GM18858 (cell line): Measurements from ENCODE around the gene SYT17.

Experiments
- ATAC-seq: cut with Tn5 transposase; IDR thresholded peaks from one replicate; pipeline ENCODE4 v1.9.1; 2021; ENCODE audit not compliant: unreplicated experiment

Gene SYT17

DNA sequence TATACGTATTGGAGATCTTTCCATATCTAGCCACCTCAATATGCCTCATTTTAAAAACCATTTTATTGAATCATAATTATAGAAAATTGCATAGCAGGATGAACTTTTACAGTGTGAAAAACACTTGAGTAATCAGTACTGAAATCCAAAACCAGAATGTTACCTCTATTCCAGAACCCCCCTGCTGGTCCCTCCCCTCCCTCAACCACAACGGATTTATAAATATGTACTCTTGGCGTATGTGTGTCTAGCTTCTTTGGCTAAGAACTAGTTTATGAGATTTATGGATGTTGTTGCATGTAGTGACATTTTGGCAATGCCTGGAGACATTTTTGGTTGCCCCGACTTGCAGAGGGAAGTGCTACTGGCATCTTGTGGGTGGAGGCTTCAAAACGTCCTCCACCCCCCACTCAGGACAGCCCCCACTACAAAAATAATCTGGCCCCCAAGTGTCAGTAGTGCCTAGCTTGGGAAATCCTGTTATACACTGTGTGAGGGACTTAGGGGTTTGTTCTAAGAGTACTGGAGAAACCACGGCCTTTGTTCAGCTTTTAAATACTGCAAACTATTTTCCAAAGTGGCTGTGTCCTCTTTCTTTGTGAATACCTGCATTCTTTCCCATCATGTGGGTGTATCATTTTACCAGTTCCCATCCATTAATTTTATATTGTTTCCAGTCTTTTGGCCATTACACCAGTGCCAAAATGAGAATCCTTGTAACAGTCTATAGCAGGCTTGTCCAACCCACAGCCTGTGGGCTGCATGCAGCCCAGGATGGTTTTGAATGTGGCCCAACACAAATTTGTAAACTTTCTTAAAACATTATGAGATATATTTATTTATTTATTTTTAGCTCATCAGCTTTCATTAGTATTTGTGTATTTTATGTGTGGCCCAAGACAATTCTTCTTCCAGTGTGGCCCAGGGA lies 30.6 kb upstream of the SYT17 start:
- ATAC-seq, result no peak

DNA sequence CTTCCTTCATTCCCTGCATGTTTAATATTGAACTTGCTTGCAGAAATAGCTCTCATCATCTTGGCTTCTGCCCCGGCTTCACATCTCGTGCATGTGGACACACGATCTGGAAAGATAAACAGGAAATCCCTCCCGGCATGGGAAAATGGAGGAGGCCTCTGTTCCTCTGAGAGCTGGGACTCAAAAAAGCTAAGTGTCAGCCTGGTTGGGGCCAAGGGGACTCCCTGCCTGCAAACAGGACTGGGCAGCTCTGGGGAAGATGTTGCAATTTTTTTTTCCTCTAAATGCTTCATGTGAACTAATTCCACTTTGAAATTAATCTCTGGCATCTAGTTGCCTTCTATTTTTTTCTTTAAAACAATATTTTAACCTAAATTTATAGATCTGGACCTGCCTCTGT lies 29.4 kb upstream of the SYT17 start:
- ATAC-seq, result no peak

DNA sequence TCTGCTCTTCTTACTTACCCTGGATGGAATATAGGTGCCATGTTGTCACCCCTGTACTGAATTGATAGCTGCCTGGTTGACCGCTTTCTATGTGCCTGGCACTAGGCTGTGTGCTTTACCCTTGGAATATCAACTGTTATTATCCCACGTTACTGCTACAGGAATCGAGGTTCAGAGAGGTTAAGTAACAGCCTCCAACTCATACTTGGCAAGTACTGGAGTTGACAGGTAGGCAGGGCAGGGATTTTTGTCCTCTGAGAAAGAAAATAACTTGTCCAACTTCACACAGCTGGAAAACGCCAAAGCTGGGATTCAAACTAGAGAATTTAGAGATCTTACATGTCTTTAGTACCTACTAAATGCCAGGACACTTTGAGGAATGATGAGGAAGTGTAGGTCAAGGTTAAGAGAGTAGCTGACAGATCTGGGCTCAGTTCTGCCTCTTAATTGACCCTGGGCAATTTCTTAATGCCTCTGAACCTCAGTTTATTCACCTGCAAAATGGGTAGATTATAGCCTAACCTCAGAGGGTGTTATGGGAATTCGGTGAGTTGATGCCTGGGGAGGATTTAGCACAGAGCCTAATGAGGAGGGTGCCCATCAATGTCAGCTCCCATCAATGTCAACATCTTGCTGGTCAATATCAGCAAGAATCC lies 28.5 kb upstream of the SYT17 start:
- no peak for ATAC-seq

DNA sequence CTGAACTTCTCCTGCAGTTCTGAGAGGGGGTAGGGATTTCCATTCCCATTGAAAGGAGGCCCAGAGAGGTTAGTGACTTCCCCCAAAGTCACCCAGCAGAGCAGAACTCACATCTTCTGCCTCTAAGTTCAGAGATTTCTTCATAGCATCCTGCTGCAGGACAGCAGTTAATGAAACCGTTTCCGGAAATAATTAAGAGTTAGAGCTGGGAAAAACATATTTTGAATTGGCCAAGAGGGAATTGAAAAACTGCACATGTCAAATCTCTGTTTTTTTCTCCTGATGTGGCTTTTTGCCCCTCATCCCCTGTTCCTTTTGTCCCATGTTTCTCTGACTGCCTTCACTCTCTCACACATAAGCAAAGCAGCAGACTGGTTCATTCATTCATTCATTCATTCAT lies 27.6 kb upstream of the SYT17 start:
- no peak for ATAC-seq

DNA sequence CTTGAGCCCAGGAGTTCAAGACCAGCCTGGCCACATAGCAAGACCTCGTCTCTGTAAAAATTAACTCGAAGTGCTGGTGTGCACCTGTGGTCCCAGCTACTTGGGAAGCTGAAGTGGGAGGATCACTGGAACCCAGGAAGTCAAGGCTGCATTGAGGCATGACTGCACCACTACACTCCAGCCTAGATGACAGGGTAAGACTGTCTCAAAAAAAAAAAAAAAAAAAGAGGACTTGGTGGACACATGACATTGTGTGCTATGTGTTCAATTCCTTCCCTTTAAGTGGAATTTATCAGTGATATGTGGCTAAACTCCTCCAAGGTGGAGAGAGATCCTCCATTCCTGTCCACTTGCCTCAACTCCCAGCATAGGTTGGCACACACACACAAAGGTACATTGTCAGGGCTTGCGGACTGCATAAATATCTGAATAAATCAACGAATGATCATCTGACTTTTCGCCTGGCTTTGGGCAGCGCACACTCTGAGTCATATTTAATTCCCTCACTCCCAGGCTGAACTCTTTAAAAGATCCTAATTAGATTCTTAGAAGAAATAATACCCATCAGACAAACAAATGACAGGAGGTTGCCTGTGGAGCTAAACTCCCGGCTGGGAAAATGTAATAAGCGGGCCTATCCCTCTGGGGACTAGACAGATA lies 25.0 kb upstream of the SYT17 start:
- ATAC-seq, result no peak

DNA sequence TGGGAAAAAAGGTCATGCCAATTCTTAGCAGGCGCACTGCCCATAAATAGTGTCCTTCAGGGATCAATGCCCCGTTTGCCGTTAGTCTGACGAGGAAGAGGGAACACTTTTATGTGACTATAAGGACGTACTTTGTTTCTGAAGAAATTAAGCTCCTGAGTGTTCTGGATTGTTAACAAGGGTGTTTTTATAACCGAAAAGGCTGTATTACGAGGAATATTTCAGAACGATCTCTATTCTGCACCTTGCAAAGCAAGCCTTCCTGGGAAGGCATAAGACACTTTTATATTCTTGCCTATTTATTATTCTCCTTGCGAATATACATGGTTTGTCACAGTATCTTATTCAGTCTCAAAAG lies 24.5 kb upstream of the SYT17 start:
- ATAC-seq, result no peak

DNA sequence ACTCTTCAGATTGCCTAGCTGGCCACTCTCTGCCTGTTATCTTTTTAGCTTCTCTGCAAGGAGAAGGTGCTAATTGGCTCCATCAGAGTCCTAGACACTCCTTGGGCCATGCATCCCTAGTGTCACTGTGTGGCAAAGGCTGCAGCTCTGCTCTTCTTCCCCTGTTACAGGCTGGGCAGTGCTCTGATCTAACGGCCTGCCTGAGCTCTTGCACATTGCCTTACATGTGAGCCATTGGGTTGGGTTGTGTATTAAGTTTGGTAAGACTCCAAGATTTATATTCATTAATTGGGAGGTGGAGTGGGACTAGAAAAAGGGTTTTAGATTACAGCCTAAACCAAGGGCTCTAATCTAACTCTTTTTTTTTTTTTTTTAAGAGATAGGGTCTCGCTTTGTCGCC lies 23.0 kb upstream of the SYT17 start:
- ATAC-seq, result no peak

DNA sequence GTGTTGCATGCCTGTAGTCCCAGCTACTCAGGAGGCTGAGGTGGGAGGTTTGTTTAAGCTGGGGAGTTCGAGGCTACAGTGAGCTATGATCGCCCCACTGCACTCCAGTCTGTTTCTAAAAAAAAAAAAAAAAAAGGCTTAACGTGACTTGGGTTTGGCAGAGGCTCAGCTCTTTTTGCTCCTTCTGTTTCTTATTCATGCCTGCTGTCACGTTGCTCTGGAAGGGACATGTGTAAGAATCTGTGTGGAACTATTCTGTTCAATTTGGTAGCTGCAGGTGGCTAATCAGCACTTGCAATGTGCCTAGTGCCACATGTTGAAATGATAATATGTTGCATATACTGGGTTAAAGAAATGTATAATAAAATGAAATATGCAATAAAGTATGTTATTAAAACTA lies 20.9 kb upstream of the SYT17 start:
- no peak for ATAC-seq

DNA sequence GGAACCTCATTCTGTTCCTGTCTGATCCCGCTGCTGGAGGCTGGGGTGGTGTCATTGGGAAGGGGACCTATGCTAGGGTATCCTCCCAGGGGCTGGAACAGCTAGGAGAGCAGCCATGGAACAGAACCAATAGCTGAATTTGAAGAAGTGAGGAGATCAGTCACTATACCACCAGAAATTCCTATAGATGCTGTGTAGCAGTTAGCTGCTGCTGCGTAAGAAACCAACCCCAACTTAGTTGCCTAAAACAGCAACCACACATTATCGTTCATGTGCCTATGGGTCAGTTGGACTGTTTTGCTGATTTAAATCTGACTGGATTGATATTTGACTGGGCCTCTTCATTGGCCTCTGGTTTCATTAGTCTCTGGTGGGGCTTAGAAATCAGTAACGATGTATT lies 20.4 kb upstream of the SYT17 start:
- no peak for ATAC-seq

DNA sequence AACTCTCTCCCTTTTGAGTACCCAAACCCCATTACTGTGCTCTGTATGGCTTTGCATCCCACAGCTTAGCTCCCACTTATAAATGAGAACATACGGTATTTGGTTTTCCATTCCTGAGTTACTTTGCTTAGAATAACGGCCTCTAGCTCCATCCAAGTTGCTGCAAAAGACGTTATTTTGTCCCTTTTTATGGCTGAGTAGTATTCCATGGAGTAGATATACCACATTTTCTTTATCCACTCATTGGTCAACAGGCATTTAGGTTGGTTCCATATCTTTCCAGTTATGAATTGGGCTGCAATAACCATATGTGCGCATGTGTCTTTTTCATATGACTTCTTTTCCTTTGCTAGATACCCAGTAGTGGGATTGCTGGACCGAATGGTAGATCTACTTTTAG lies 19.9 kb upstream of the SYT17 start:
- no peak for ATAC-seq

DNA sequence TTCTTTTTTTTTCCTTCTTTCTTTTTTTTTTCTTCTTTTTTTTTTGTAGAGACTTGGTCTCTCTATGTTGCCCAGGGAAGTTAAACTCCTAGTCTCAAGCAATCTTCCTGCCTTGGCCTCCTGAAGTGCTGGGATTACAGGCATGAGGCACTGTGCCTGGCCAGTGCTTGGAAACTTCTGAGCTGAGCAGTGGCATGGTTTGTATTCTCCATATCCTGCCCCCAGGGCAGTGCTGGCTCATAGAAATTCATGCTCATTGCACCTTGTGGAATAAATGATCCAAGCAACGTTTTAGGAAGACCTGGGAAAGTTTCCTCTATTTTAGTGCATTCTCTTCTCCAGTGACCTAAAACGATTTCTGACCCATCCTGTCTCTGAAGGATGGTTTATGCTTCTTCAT lies 16.7 kb upstream of the SYT17 start:
- ATAC-seq, result no peak

DNA sequence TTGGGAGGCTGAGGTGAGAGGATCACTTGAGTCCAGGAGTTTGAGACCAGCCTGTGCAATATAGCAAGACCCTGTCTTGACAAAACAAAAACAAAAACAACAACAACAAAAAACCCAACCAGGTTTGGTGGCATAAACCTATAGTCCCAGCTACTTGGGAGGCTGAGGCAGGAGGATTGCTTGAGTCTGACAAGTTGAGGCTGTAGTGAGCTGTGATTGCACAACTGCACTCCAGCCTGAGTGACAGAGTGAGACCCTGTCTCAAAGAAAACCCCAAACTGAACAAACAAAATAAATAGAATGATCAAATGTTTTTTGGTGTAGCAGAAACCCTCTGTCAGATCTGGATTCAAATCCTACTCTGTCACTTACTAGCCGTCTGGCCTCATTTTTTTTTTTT lies 16.0 kb upstream of the SYT17 start:
- no peak for ATAC-seq

DNA sequence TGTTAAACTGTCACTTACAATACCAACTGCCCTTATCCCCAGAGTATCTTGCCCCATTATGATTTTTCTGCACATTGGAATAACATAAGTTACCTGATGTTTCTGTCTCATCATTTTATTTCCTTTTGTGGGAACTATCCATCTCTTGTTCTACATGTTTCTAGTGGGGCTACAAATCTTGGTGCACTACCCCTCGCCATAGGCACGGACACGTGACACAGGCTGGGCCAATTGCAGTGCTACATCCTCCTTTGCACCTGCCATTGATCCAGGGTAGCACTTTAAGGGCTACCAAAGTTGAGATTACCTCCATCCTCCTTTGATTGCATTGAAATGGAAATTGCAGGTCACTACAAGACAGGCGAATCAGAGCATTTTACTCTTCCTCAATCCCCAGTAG lies 14.2 kb upstream of the SYT17 start:
- no peak for ATAC-seq

DNA sequence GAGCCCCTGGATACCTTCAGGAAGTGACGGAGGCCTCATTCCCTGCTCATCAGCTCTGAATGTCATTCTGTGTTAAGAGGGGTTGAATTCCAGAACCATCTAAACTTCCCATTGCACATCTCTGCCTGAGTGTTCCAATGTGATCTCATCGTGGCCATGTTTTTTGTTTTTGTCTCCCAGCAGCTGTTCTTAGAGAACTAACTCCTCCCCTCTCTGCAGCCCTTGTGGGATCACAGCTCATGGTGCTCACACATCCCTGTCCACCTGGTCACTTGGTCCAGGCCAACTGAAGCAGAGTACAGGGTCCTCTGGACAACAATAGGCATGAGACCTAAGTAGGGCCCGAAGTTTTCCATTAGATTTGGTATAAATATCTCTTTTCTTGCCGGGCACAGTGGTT lies 6.0 kb upstream of the SYT17 start:
- no peak for ATAC-seq

DNA sequence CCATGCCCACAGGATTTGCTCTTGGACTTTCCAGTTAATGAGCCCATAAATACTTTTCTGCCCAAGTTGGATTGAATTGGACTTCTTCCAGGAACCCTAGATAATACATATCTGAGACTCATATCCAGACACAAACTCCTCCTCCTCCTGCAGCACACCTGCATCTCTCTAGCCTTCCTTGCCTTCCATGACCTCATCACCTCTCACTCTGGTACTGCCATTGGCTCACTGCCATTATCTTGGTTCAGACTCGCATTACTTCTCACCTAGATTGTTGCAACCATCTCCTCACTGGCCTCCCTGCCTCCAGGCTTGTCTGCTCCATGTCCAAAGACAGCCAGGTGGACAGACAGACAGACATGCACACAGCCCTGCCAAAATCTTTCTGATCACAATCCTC lies 4.8 kb upstream of the SYT17 start:
- no peak for ATAC-seq

DNA sequence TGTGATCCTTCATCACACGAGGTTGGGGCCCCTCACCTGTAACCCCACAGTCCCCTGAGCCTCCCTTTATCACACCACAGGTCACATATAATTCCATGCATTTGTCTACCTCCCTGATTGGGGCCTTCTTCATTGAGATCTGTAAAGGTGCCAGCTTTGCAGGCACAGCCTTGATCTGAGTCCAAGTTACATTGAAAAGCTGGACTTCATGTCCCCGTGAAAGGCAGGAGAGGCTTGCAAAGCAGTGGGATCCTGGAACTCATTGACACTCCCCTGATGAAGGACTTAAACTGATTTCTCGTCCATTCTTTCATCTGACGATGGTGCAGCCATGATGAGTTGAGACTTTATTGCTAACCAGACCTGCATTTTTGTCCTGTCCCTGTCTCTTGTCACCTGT lies 3.8 kb upstream of the SYT17 start:
- ATAC-seq, result no peak

DNA sequence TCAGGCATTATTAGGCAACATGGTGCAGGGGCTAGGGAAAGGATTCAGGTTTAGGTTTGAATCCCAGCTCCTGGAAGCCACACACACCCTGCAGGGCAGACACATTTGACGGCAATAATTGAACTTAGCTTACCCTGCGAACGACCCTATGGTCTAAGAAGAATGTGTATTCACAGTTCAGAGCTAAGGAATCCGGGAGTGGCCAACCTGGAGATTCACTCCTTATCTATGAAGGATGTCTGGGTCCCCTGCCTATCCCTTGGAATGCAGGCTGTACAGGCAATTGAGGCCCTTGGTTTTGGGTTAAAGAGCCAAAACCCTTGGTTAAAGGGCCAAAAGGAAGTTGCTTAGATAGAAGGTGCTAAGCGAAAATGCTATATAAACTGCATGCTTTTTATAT lies 2.9 kb upstream of the SYT17 start:
- no peak for ATAC-seq

DNA sequence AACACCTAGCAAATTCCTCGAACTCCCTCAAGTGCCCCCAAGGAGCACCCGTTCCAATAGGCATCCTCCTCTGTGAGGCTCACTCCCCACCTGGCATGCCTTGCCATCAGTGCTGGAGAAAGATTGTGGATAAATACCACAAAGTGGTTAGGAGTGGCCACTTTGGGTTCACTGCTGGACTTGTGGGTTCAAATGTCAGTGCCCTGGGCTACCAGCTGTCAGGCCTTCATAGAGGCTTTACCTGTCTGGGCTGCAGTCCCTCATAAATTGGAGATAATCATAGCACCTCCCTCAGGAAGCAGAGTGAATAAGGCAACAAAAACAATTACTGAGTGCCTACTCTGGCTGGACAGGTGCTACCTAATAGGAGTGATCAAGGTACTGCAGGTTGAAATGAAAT lies 1.5 kb upstream of the SYT17 start:
- no peak for ATAC-seq

DNA sequence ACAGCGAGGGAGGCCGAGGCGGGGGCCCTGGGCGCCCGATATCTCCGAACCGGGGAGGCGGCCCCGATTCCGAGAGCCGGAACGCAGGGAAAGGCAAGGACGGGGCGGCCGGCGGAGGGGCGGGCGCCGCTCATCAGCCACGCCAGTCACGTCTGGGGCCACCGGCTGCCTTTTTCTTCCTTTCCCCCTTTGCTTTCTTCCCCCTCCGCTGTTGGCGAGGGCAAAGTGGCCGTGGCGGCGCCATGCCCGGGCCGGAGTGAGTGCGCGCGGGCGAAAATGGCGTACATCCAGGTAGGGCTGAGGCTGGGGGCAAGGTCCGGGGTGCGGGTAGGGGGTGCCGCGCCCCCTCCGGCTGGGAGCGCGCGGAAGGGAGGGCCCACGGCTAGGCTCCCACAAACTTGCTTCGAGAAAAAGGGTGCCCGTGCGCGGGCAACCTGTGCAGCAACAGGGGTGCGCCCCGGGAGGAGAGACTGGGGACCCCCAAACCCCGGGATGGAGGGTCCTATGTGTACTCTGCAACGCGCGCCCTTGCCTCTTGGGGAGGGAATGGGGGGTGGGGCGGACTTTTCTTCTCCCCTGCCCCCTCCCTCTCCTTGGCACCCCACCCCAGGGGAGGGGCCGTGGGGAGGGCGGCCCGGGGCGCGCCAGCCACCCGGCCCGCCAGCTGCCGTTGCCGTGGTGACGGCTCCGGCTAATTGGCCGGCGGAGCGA lies 486 bp downstream of the SYT17 start:
- ATAC-seq, result no peak

DNA sequence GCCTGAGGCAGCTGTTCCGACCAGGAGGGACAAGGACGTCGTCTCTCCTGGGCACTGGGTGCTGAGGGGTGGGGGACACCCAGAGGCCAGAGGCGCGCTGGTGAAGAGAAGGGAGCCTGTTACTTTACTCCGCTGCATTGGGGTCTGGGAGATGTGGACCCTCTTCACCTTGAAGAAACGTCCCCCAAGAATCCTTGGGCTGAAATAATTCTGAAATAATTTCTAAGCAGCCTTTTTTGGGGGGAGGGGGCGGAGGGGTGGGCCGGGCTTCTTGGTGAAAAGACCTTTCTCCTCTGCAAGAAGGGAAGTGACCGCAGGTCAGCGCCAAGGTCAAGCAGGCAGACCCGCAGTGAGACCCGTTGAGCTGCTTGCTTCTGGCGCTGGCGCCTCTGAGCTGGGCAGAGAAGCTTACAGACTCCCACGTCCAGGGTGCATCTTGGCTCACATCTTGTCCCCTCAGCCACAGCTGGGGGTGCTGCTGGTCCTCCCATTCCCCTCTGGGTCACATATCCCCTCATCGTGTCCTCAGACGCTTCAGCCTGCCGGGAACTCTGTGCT lies 1.1 kb downstream of the SYT17 start:
- ATAC-seq, result no peak

DNA sequence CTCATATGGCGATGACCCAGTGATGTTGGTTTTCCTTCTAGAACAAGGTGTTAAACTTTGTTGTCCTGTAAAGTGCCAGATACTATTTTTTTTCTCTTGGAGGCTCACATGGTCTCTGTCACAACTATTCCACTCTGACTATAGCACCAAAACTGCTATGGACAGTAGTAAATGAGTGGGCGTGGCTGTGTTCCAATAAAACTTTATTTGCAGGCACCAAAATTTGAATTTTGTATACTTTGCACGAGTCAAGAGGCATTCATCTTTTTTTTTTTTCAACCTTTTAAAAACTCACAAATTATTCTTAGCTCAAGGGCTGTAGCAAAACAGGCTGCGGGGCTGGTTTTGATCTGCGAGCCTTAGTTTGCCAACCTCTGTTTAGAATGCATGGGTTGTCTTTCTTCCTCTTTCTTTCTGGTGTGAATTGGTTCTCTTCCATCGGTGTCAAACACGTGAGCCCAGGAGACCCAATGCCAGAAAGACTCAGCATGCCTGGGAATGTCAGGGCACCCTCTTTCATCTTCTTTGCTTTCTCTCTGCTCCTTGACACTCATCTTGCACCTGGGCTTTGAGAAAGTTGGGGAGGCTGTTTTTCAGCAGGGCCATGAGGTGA lies 2.1 kb downstream of the SYT17 start:
- ATAC-seq, result no peak
